ENCODE data around the gene NBEAL2.

NBEAL2 gene

DNA sequence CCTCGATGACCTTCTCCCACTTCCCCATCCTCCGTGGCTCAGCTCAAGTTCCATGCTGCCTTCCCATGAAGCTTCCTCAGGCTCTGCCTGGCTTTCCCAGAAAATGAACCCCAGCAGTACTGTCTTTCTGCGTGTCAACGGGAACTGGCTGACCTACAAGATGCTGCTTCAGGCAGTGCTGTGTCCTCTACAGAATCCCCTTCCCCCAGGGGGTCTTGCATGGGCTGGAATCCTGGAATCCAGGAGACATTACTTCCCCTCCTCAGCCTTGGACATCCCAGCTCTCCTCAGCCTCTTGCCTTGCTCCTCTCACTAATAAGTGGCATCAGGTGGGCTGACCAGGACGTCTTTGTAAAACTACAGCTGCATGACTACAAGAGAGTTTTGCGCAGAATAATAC, 8.3 kb upstream of the NBEAL2 start:
- Histone ChIP-seq H3K4me3 (no peak overlapping the region), H3K4me2 (peak overlapping the region; percentile 69 to 99 (median 89)), H4K20me1 (peaks cover 91 to 100% (median 100%) of the 10 kb centered on the region in 11 experiments), H3K9me3 (replicated peaks in 1 of 11) (peaks cover 0 to 10% (median under 1%) of the 10 kb centered on the region in 11 experiments; a peak in 9 of 22 replicates), H3K4me1 (peaks cover 70 to 96% (median 85%) of the 10 kb centered on the region in 10 experiments), H3K9ac (peak overlapping the region in 5 of 11 experiments; percentile 2 to 48 (median 11); a peak in 4 of 22 replicates), H3K27ac (no peak overlapping the region), H3K27me3 (no peaks in the 10 kb centered on the region), H3K36me3 (peaks cover 29 to 74% (median 58%) of the 10 kb centered on the region in 11 experiments)
- no peak for TF ChIP-seq Cebpa-rat (IDR thresholded peaks at IDR 0.05)

DNA sequence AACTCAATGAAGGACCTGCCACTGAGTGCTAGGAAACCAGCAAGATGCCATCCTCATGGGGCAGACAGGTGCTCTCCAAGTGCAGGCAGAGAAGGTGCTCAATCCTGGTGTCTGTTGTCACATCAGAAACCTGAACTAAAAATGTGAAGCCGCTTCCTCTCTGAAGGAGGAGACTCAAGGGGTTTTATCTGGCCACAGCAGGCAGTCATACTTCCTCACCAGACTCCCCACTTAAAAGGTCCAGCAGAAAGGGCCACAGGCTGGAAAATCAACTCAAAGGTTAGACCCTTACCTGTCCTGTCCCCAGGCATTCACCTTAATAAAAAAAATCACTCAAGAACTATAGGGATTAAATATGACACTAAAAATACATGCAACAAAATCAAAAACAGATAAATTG, 7.7 kb upstream of the NBEAL2 start:
- Histone ChIP-seq H3K9ac (peak overlapping the region in 7 of 11 experiments; percentile 11 to 48 (median 34); a peak in 6 of 22 replicates), H3K4me2 (peak overlapping the region; percentile 69 to 99 (median 89)), H3K4me3 (no peak overlapping the region; a peak in 1 of 20 replicates), H4K20me1 (peaks cover 85 to 95% (median 94%) of the 10 kb centered on the region in 11 experiments), H3K36me3 (peaks cover 29 to 68% (median 52%) of the 10 kb centered on the region in 11 experiments), H3K27me3 (no peaks in the 10 kb centered on the region), H3K27ac (no peak overlapping the region; a peak in 1 of 22 replicates), H3K9me3 (replicated peaks in 1 of 11) (peaks cover 0 to 4% (median 0%) of the 10 kb centered on the region in 11 experiments; a peak in 3 of 22 replicates), H3K4me1 (peaks cover 70 to 90% (median 80%) of the 10 kb centered on the region in 10 experiments)
- TF ChIP-seq Cebpa-rat (IDR thresholded peaks at IDR 0.05): no peak

DNA sequence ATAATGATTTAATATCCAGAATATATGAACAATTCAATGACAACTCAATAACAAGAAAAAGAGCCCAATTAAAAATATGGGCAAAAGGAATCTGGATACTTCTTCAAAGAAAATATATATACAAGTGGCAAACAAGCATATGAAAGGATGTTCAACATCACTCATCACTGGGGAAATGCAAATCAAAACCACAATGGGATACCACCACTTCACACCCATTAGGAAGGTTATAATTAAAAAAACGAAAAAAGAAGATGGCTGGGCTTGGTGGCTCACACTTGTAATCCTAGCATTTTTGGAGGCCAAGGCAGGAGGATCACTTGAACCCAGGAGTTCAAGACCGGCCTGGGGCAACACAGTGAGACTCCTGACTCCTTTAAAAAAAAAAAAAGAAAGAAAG, 7.1 kb upstream of the NBEAL2 start:
- H3K27me3 ChIP-seq: no peaks in the 10 kb centered on the region
- H3K27ac ChIP-seq: no peak overlapping the region; a peak in 1 of 22 replicates
- peaks cover 79 to 89% (median 87%) of the 10 kb centered on the region in 11 experiments for H4K20me1 ChIP-seq
- no peaks in the 10 kb centered on the region for H3K9me3 ChIP-seq (replicated peaks in 1 of 11)
- peaks cover 29 to 61% (median 46%) of the 10 kb centered on the region in 11 experiments for H3K36me3 ChIP-seq
- 0 out of 22 replicates have a peak overlapping the region, but pooled peaks of 1 of the 11 experiments have one; percentile 11 for H3K9ac ChIP-seq
- no peak overlapping the region for H3K4me3 ChIP-seq
- no peak for TF ChIP-seq Cebpa-rat (IDR thresholded peaks at IDR 0.05)
- H3K4me2 ChIP-seq: peak overlapping the region; percentile 69 to 99 (median 89); a peak in 21 of 22 replicates
- peaks cover 75 to 90% (median 81%) of the 10 kb centered on the region in 10 experiments for H3K4me1 ChIP-seq

DNA sequence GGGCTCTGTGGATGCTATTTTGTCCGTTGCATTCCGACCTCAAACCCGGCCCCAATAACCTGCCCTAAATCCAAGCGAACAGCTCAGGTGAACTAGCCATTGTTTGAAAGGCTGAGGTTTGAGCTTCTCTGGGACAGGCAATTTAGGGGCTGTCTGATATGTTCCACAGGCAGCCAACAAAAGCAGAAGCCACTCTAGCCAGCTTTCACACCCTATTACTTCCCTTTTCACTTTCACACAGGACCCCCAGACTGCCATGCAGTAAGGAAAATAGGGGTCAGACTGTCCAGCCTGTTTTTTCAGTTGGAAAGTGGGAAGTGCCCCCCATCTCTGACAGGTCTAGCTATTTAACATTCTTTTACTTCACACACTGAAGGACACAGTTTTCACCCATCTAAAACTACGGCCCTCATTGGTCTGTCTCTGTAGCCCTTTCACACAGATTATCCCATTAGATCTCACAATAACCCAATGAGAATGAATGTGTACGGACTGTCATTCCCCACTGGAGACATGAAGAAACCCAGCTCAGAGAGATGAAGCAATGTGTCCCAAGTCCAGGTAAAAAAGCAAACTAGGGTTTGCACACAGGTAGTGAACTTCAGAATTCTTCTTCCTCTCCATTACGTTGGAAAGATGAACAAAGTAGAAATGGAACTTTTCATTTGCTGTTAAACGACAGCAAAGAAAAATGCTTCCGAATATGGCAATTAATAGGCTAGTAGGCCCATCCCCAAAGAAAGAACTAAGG, 4.9 kb upstream of the NBEAL2 start:
- H3K27ac ChIP-seq: peak overlapping the region in 7 of 11 experiments; percentile 1 to 32 (median 26); a peak in 10 of 22 replicates
- H3K4me1 ChIP-seq: peaks cover 80 to 88% (median 84%) of the 10 kb centered on the region in 10 experiments
- no peaks in the 10 kb centered on the region for H3K27me3 ChIP-seq
- H4K20me1 ChIP-seq: peaks cover 57 to 67% (median 65%) of the 10 kb centered on the region in 11 experiments
- peaks cover 12 to 39% (median 27%) of the 10 kb centered on the region in 11 experiments for H3K36me3 ChIP-seq
- no peak for TF ChIP-seq Cebpa-rat (IDR thresholded peaks at IDR 0.05)
- H3K4me3 ChIP-seq: peak overlapping the region; percentile 75 to 91 (median 82); a peak in 15 of 20 replicates
- H3K9me3 ChIP-seq (replicated peaks in 1 of 11): no peaks in the 10 kb centered on the region
- peak overlapping the region in 10 of 11 experiments; percentile 1 to 98 (median 94); a peak in 13 of 22 replicates for H3K9ac ChIP-seq
- peak overlapping the region; percentile 83 to 99 (median 93) for H3K4me2 ChIP-seq

DNA sequence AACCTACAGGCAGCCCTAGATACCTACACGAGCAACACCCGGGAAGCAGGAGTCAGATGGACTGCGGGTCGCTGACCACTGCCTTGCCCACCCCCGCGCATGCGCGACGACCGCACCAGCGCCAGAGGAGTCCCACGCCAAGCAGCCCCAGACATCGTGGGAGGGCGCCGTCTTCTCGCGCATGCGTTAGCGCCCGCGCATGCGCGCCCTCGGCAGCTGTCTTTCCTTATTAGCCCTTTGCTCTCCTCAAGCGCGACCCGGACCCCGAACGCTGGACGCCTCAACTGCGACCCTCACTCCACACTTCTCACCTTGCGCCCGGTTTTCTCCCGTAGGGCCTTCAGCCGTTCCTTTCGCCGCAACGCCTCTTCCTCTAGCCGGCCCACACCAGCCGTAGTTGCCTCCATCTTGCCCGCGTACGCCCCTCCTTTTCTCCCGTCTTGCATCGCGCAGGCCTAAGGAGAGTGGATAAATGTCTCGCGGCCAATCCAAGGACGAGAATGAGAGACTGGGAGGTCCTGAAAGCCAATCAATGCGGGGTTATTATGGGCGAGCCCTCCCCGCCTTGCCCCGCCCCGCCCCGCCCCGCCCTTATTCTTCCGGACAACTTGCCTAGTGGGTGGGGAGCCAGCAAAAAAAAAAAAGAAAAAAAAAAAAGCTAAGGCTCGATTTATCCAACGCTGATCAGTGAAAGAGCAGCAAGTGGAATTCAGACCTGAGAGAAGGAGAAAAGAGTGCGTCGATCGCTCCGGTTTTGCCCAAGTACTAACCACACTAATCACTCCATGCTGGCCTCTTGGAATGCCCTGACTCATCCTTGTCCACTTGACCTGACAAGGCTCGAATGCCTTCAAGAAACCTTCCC, 2.9 kb upstream of the NBEAL2 start, which contains the start of gene CCDC12:
TSS of gene CCDC12 (minus strand) at position 420 of the 865 bp plus-strand sequence. CDS start at position 407, 13 bp downstream.
- peak within 1 kb of the TSS; percentile 89 to 99 (median 97) for H3K27ac ChIP-seq
- no peak for TF ChIP-seq Cebpa-rat (IDR thresholded peaks at IDR 0.05)

DNA sequence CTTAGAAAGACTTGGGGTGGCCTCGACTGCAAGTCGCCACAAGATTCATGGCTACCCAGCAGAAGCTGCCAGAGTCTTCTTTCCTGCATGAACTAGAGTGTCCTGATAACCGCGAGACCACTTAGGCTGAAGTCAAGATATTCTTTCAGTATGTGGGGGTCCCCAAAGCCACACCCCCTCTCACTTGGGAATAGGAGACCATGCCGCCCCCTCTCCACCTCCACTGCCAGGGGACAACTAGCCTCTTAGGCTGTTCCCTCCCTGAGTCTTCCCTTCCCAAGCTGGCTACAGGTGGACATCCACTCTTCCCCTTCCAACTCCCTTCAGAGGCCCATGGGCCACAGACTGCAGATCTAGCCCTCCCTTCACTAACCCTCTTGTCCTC, 1.7 kb upstream of the NBEAL2 start:
- peak overlapping the region in 5 of 11 experiments; percentile 22 to 88 (median 27); a peak in 7 of 22 replicates for H3K9ac ChIP-seq
- no peaks in the 10 kb centered on the region for H3K27me3 ChIP-seq
- H3K27ac ChIP-seq: peak overlapping the region in 8 of 11 experiments; percentile 2 to 93 (median 85); a peak in 11 of 22 replicates
- peak overlapping the region in 2 of 10 experiments; percentile 52 to 74; a peak in 1 of 20 replicates for H3K4me3 ChIP-seq
- H3K4me2 ChIP-seq: peak overlapping the region; percentile 80 to 98 (median 95)
- H3K9me3 ChIP-seq (replicated peaks in 1 of 11): no peaks in the 10 kb centered on the region
- peaks cover 0 to 18% (median 7%) of the 10 kb centered on the region in 11 experiments; a peak in 10 of 22 replicates for H3K36me3 ChIP-seq
- peaks cover 75 to 87% (median 84%) of the 10 kb centered on the region in 10 experiments for H3K4me1 ChIP-seq
- no peak for TF ChIP-seq Cebpa-rat (IDR thresholded peaks at IDR 0.05)
- peaks cover 25 to 42% (median 33%) of the 10 kb centered on the region in 11 experiments; a peak in 21 of 22 replicates for H4K20me1 ChIP-seq

More for the DNA sequence above, 2.9 kb upstream of the NBEAL2 start, which contains the start of gene CCDC12:
- Histone ChIP-seq H3K9ac (peak within 1 kb of the TSS; percentile 87 to 98 (median 96)), H3K27me3 (no peaks in the 10 kb centered on the region), H3K4me2 (peak within 1 kb of the TSS; percentile 92 to 99 (median 95)), H3K4me3 (peak within 1 kb of the TSS; percentile 75 to 91 (median 82)), H3K4me1 (peaks cover 75 to 87% (median 84%) of the 10 kb centered on the region in 10 experiments), H4K20me1 (peaks cover 37 to 50% (median 46%) of the 10 kb centered on the region in 11 experiments), H3K9me3 (replicated peaks in 1 of 11) (no peaks in the 10 kb centered on the region), H3K36me3 (peaks cover 0 to 20% (median 8%) of the 10 kb centered on the region in 11 experiments; a peak in 13 of 22 replicates)

DNA sequence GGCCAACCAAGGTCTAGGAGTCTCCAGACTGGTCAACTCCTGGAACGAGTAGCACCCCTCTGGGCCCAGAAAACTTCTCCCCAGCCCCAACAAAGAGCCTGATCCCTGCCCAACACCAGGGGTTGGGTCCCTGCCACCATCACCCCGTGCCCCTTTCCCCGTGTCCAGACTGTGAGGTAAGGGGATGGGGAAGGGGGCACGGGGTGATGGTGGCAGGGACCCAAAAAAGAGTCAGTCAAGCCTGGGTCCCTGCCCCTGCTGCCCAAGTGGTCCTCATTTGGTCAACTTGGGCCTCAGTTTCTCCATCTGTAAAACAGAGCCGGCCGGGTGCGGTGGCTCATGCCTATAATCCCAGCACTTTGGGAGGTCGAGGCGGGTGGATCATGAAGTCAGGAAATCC, 1.1 kb upstream of the NBEAL2 start:
- Histone ChIP-seq H3K4me3 (peak overlapping the region; percentile 74 to 89 (median 82); a peak in 14 of 20 replicates), H3K36me3 (peaks cover 0 to 17% (median 7%) of the 10 kb centered on the region in 11 experiments; a peak in 7 of 22 replicates), H3K4me2 (peak overlapping the region; percentile 80 to 98 (median 95)), H3K27me3 (no peaks in the 10 kb centered on the region), H4K20me1 (peaks cover 19 to 36% (median 28%) of the 10 kb centered on the region in 11 experiments; a peak in 20 of 22 replicates), H3K27ac (peak overlapping the region in 9 of 11 experiments; percentile 74 to 93 (median 86); a peak in 18 of 22 replicates), H3K9ac (peak overlapping the region; percentile 71 to 88 (median 84); a peak in 16 of 22 replicates), H3K9me3 (replicated peaks in 1 of 11) (no peaks in the 10 kb centered on the region), H3K4me1 (peaks cover 75 to 87% (median 84%) of the 10 kb centered on the region in 10 experiments)
- TF ChIP-seq Cebpa-rat (IDR thresholded peaks at IDR 0.05): no peak
